Subcutaneous adipose tissue (tissue), 4 donors: Measurements from ENCODE around the gene FRY. TPM values are rescaled to one million over a fixed set of nuclear protein-coding genes. Genes with fewer than 3 reads are reported as not detected.

Source experiments
- CTCF ChIP-seq: fragments of 450-650 bp; IDR thresholded peaks from one replicate; pipeline ENCODE4 v1.5.1; 2016; ENCODE audit warnings: low read depth, mild to moderate bottlenecking, control low read depth, antibody characterized with exemption, moderate library complexity
- total RNA-seq, 4 donors: library from RNA; depleted of rRNA; stranded (reverse); fragments of >200 nt; gene quantifications; one replicate each; pipeline ENCODE4 v1.1.0, GENCODE V29; 2016

The FRY gene
- total RNA-seq, 4 donors from 2014 or later = 26.2 to 71.6 (median 41.1) TPM

- no peak for TF ChIP-seq CTCF
Observed at GRCh38 chr13:32142956-32143375, 111.4 kb downstream of the FRY start.

GRCh38 chr13:32147193-32147592 lies 115.6 kb downstream of the FRY start:
- TF ChIP-seq CTCF = no peak

- TF ChIP-seq CTCF = no peak
Observed at GRCh38 chr13:32147976-32148375, 116.4 kb downstream of the FRY start.

GRCh38 chr13:32150239-32150638 lies 118.7 kb downstream of the FRY start:
- no peak for TF ChIP-seq CTCF

- no peak for TF ChIP-seq CTCF
Observed at GRCh38 chr13:32150794-32151193, 119.2 kb downstream of the FRY start.

- no peak for TF ChIP-seq CTCF
Observed at GRCh38 chr13:32151240-32151639, 119.7 kb downstream of the FRY start.

- no peak for TF ChIP-seq CTCF
Observed at GRCh38 chr13:32153056-32153455, 121.5 kb downstream of the FRY start.
